Body of pancreas (tissue), 4 donors: Measurements from ENCODE around the gene VPS18. TPM values are rescaled to one million over a fixed set of nuclear protein-coding genes. Genes with fewer than 3 reads are reported as not detected.

ENCODE experiments used
- ATAC-seq: fragments of 150-250 bp; one replicate; pipeline ENCODE4 v1.9.1; 2016
- DNase-seq, 4 donors: peaks; one replicate each; pipeline ENCODE4 v3.0.0-alpha.2; 2019
- H3K27ac ChIP-seq, 4 donors: fragments of 200-600 bp; sonication (generic); 1 replicate in 3 of 4; 2 replicates in 1 of 4; pipeline versions ENCODE4 v1.5.1 to v1.6.1; 2016 to 2019; ENCODE audit warnings: mild to moderate bottlenecking in 1 of 4, mixed read lengths in 1 of 4, moderate library complexity in 1 of 4
- H3K27me3 ChIP-seq, 2 donors: fragments of 200-600 bp; sonication (generic); one replicate each; pipeline ENCODE4 v1.6.0; 2016; ENCODE audit warnings: mild to moderate bottlenecking in 1 of 2
- H3K36me3 ChIP-seq, 2 donors: fragments of 200-600 bp; sonication (generic); replicated peaks in 1 of 2; 2 replicates each; pipeline ENCODE4 v1.5.1; 2016; ENCODE audit warnings: low read depth in 2 of 2; ENCODE audit not compliant: insufficient read depth in 1 of 2
- H3K4me1 ChIP-seq: fragments of 200-600 bp; sonication (generic); one replicate; pipeline ENCODE4 v1.6.0; 2016
- H3K4me3 ChIP-seq, 2 donors: fragments of 200-600 bp; sonication (generic); 1 replicate in 1 of 2; 2 replicates in 1 of 2; pipeline ENCODE4 v1.5.1; 2016 to 2019
- H3K9me3 ChIP-seq, 3 donors: fragments of 200-600 bp; sonication (generic); 1 replicate in 2 of 3; 2 replicates in 1 of 3; pipeline ENCODE4 v1.5.1; 2016
- CTCF ChIP-seq, 7 experiments: fragments of 450-650 bp in 4 of 7; fragments of 200-600 bp in 3 of 7; sonication (generic) in 3 of 7; IDR thresholded peaks; one replicate each; pipeline ENCODE4 v1.5.1; 2016 to 2019; ENCODE audit warnings: antibody characterized with exemption in 7 of 7
- POLR2A ChIP-seq, 3 donors: fragments of 450-650 bp; IDR thresholded peaks; one replicate each; pipeline ENCODE4 v1.6.1; 2016; ENCODE audit warnings: antibody characterized with exemption in 3 of 3, mild to moderate bottlenecking in 2 of 3
- WGBS, 2 donors: methylation state at CpG; one replicate each; pipeline ENCODE4 v1.1.5; 2017; 5-methylcytosine and 5-hydroxymethylcytosine counted together
- intact Hi-C: fragments of 100-400 bp; cut with DNase I; formaldehyde crosslinking; loops from one replicate; pipeline ENCODE4 v1.15.1; 2023
- total RNA-seq, 2 donors: library from RNA; depleted of rRNA; stranded (reverse); fragments of >200 nt; gene quantifications; one replicate each; pipeline ENCODE4 v1.1.0, GENCODE V29; 2016

The VPS18 gene
- total RNA-seq, 2 donors from 2014 or later: 10.9 to 14.8 TPM

GRCh38 chr15:40863660-40864270 lies 30.5 kb upstream of the VPS18 start:
- DNase-seq: peak; percentile 40 to 64 (median 54)
- Histone ChIP-seq H3K9me3 (no peaks in the 10 kb centered on the region), H3K27me3 (no peaks in the 10 kb centered on the region), H3K4me1 (peaks cover 40% of the 10 kb centered on the region), H3K4me3 (no peak overlapping the region), H3K36me3 (no peaks in the 10 kb centered on the region), H3K27ac (peak overlapping the region in 3 of 4 donors; percentile 43 to 77 (median 70))
- 18 to 30% methylated on average over 3 to 4 of the region's 4 CpGs for WGBS, 2 donors
- ATAC-seq: peak; percentile 38
- intact Hi-C loops: no loop called here
- no peak for TF ChIP-seq POLR2A (IDR thresholded peaks at IDR 0.05)
- TF ChIP-seq CTCF (IDR thresholded peaks at IDR 0.05): no peak

GRCh38 chr15:40867199-40867598 lies 27.1 kb upstream of the VPS18 start:
- no peak for ATAC-seq
- 87 to 95% methylated on average over 4 of the region's 4 CpGs for whole genome bisulfite sequencing, 2 donors
- Histone ChIP-seq H3K9me3 (no peaks in the 10 kb centered on the region), H3K4me1 (peaks cover 56% of the 10 kb centered on the region), H3K4me3 (no peak overlapping the region), H3K27ac (peak overlapping the region in 1 of 4 donors; percentile 75), H3K27me3 (no peaks in the 10 kb centered on the region), H3K36me3 (no peaks in the 10 kb centered on the region)
- intact Hi-C loops: no loop called here
- no peak for DNase-seq
- TF ChIP-seq CTCF (IDR thresholded peaks at IDR 0.05) (no peak), POLR2A (IDR thresholded peaks at IDR 0.05) (no peak)

GRCh38 chr15:40869686-40870085 lies 24.6 kb upstream of the VPS18 start:
- intact Hi-C loops: no loop called here
- ATAC-seq (no peak), DNase-seq (no peak)
- no peaks in the 10 kb centered on the region for H3K9me3 ChIP-seq
- no peak overlapping the region for H3K4me3 ChIP-seq
- H3K36me3 ChIP-seq: no peaks in the 10 kb centered on the region
- TF ChIP-seq POLR2A (IDR thresholded peaks at IDR 0.05) (no peak), CTCF (IDR thresholded peaks at IDR 0.05) (no peak)
- H3K27ac ChIP-seq: peak overlapping the region in 3 of 4 donors; percentile 95 to 100 (median 97)
- no peaks in the 10 kb centered on the region for H3K27me3 ChIP-seq
- 44 to 69% methylated on average over 5 of the region's 5 CpGs for WGBS, 2 donors
- H3K4me1 ChIP-seq: peaks cover 68% of the 10 kb centered on the region

GRCh38 chr15:40870716-40871115 lies 23.5 kb upstream of the VPS18 start:
- peak overlapping the region; percentile 95 to 100 (median 97) for H3K27ac ChIP-seq
- DNase-seq: peak; percentile 50 to 69 (median 63)
- WGBS, 2 donors: 17 to 89% methylated on average over 1 of the region's 1 CpG
- no peaks in the 10 kb centered on the region for H3K9me3 ChIP-seq
- peaks cover 63% of the 10 kb centered on the region for H3K4me1 ChIP-seq
- H3K36me3 ChIP-seq: no peaks in the 10 kb centered on the region
- intact Hi-C loops: no loop called here
- no peak overlapping the region for H3K4me3 ChIP-seq
- H3K27me3 ChIP-seq: no peaks in the 10 kb centered on the region
- no peak for ATAC-seq
- TF ChIP-seq CTCF (IDR thresholded peaks at IDR 0.05): no peak
- peak in 1 of 3 donors; percentile 12 for TF ChIP-seq POLR2A (IDR thresholded peaks at IDR 0.05)
